NCI-H510A treated with DMSO at 0.1 percent for 48 hours (cell line): Measurements from ENCODE around the gene MREG.
"Not testable (repeated sequence)": the region's sequence is repeated elsewhere in the genome, so short reads cannot be mapped to it uniquely, and the experiment has no call there.

Source experiments
- DNase-seq: peaks from one replicate; lab custom pipeline; 2025; lab: John Stamatoyannopoulos, UW

MREG gene

GRCh38 chr2:215988556-215989207 lies 24.7 kb downstream of the MREG start:
- DNase-seq: not testable (repeated sequence)

- DNase-seq: no peak
These were observed 28.1 kb downstream of the MREG start for GRCh38 chr2:215985257-215985656.

- DNase-seq: no peak
These were observed 28.7 kb downstream of the MREG start for GRCh38 chr2:215984661-215985060.

- DNase-seq: no peak
These were observed 29.6 kb downstream of the MREG start for GRCh38 chr2:215983581-215984351.

- DNase-seq: peak; percentile 82
These were observed 30.9 kb downstream of the MREG start for GRCh38 chr2:215982465-215982875.

- DNase-seq: no peak
These were observed 32.2 kb downstream of the MREG start for GRCh38 chr2:215981115-215981514.

- no peak for DNase-seq
These were observed 33.7 kb downstream of the MREG start for GRCh38 chr2:215979620-215980019.

GRCh38 chr2:215974700-215975429 lies 38.5 kb downstream of the MREG start:
- no peak for DNase-seq

- no peak for DNase-seq
These were observed 39.2 kb downstream of the MREG start for GRCh38 chr2:215973954-215974699.

- DNase-seq: no peak
These were observed 40.1 kb downstream of the MREG start for GRCh38 chr2:215973145-215973792.

- DNase-seq: no peak
These were observed 41.7 kb downstream of the MREG start for GRCh38 chr2:215971671-215972070.

GRCh38 chr2:215970894-215971293 lies 42.5 kb downstream of the MREG start:
- DNase-seq: not testable (repeated sequence)

- DNase-seq: no peak
These were observed 42.9 kb downstream of the MREG start for GRCh38 chr2:215970425-215970824.

GRCh38 chr2:215969131-215969841 lies 44.1 kb downstream of the MREG start:
- no peak for DNase-seq

GRCh38 chr2:215968499-215968898 lies 44.9 kb downstream of the MREG start:
- DNase-seq: no peak

GRCh38 chr2:215967590-215968378 lies 45.6 kb downstream of the MREG start:
- no peak for DNase-seq

- no peak for DNase-seq
These were observed 46.4 kb downstream of the MREG start for GRCh38 chr2:215966951-215967350.

- no peak for DNase-seq
These were observed 47.1 kb downstream of the MREG start for GRCh38 chr2:215966274-215966673.

GRCh38 chr2:215965532-215966165 lies 47.7 kb downstream of the MREG start:
- DNase-seq: no peak

- DNase-seq: no peak
These were observed 51.4 kb downstream of the MREG start for GRCh38 chr2:215961981-215962380.
